PFSK-1 (cell line): ENCODE data around the gene GPR25.

ENCODE experiments used
- FOXP2 ChIP-seq: optimal IDR thresholded peaks from 2 replicates; pipeline ENCODE3; 2011; ENCODE audit warnings: borderline replicate concordance, control low read depth, inconsistent platforms; ENCODE audit not compliant: insufficient read depth; ENCODE audit errors: extremely low read length, extremely low read depth
- POLR2AphosphoS5 ChIP-seq: IDR thresholded peaks from 2 replicates; pipeline ENCODE4 v1.6.1; 2012; ENCODE audit warnings: low read depth, mild to moderate bottlenecking, control low read depth, low read length, moderate library complexity
- REST ChIP-seq, 2 experiments: IDR thresholded peaks; 2 replicates each; pipeline versions ENCODE4 v1.6.1 to v1.8.0; 2011 to 2012; ENCODE audit warnings: low read depth in 2 of 2, low read length in 2 of 2, control low read depth in 1 of 2, inconsistent platforms in 1 of 2, mild to moderate bottlenecking in 1 of 2, moderate library complexity in 1 of 2; ENCODE audit not compliant: insufficient read depth in 1 of 2
- SIN3A ChIP-seq: IDR thresholded peaks from 2 replicates; pipeline ENCODE4 v1.6.1; 2012; ENCODE audit warnings: mild to moderate bottlenecking, low read length, moderate library complexity, borderline replicate concordance; ENCODE audit not compliant: insufficient read depth
- TAF1 ChIP-seq: IDR thresholded peaks from 2 replicates; pipeline ENCODE4 v1.6.1; 2012; ENCODE audit warnings: low read length, control low read depth, borderline replicate concordance; ENCODE audit not compliant: insufficient read depth

GPR25 gene

GRCh38 chr1:200899451-200899915, 26.7 kb downstream of the GPR25 start:
- TF ChIP-seq TAF1 (no peak), FOXP2 (no peak), REST (IDR thresholded peaks at IDR 0.05; ENCODE audit: insufficient read depth in 1 of 2, low read depth in 2 of 2, low read length in 2 of 2) (no peak), POLR2AphosphoS5 (no peak), SIN3A (no peak)

GRCh38 chr1:200899954-200900867, 27.4 kb downstream of the GPR25 start:
- TF ChIP-seq SIN3A, result no peak
- TF ChIP-seq TAF1, result no peak
- no peak for TF ChIP-seq POLR2AphosphoS5
- TF ChIP-seq FOXP2, result no peak
- TF ChIP-seq REST (IDR thresholded peaks at IDR 0.05; ENCODE audit: insufficient read depth in 1 of 2, low read depth in 2 of 2, low read length in 2 of 2), result no peak

GRCh38 chr1:200900877-200901276, 28.1 kb downstream of the GPR25 start:
- TF ChIP-seq FOXP2, result no peak
- no peak for TF ChIP-seq TAF1
- TF ChIP-seq POLR2AphosphoS5, result no peak
- TF ChIP-seq SIN3A, result no peak
- no peak for TF ChIP-seq REST (IDR thresholded peaks at IDR 0.05; ENCODE audit: insufficient read depth in 1 of 2, low read depth in 2 of 2, low read length in 2 of 2)

- TF ChIP-seq FOXP2 (no peak), SIN3A (no peak), POLR2AphosphoS5 (no peak), TAF1 (no peak), REST (IDR thresholded peaks at IDR 0.05; ENCODE audit: insufficient read depth in 1 of 2, low read depth in 2 of 2, low read length in 2 of 2) (no peak)
Observed at GRCh38 chr1:200901350-200901749, 28.6 kb downstream of the GPR25 start.
